Esophagus squamous epithelium (tissue), 4 donors: Measurements from ENCODE around the gene CRYBB1.

Source experiments
- CTCF ChIP-seq, 6 experiments: fragments of 450-650 bp in 4 of 6; fragments of 200-600 bp in 2 of 6; sonication (generic) in 2 of 6; IDR thresholded peaks; one replicate each; pipeline ENCODE4 v1.5.1; 2016 to 2019; ENCODE audit warnings: antibody characterized with exemption in 6 of 6, mild to moderate bottlenecking in 4 of 6, moderate library complexity in 4 of 6
- POLR2A ChIP-seq, 4 donors: fragments of 450-650 bp; IDR thresholded peaks; one replicate each; pipeline ENCODE4 v1.6.1; 2017; ENCODE audit warnings: antibody characterized with exemption in 4 of 4, mild to moderate bottlenecking in 4 of 4, moderate library complexity in 3 of 4

GRCh38 chr22:26553056-26553752, 64.6 kb downstream of the CRYBB1 start:
- TF ChIP-seq CTCF (IDR thresholded peaks at IDR 0.05) (no peak), POLR2A (IDR thresholded peaks at IDR 0.05) (no peak)
